HG03280 (cell line): ENCODE results near the gene LIAS.

ENCODE experiments used
- ATAC-seq: cut with Tn5 transposase; IDR thresholded peaks from one replicate; pipeline ENCODE4 v1.9.1; 2021; ENCODE audit warnings: mild to moderate bottlenecking, moderate library complexity; ENCODE audit not compliant: unreplicated experiment

Gene LIAS

DNA sequence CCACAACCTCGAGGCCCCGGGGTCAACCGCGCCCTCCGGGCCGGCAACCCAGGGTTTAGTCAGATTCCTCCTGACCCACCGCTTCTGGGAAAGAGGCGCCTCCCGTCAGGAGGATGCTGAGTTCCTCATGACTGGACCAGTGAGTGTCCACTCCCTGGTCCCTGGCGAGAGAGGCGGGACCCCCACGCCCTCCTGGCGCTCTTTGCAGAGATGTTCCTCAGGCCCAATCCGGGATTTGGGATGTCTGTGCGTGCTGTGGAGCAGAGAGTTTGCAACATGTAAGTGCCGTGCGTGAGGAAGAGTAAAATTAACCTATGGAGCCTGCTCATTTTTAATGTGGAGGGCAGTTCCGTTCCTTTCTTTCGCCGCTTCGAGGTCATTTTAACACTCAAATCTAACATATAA is 69.2 kb downstream of the LIAS start:
- ATAC-seq, result no peak
